PC-9 (cell line): ENCODE data around the gene MVB12B.

ENCODE experiments used
- EZH2 ChIP-seq: fragments of 200-600 bp; sonication (generic); IDR thresholded peaks from 2 replicates; pipeline ENCODE4 v1.8.0; 2017; ENCODE audit warnings: antibody characterized with exemption, low read depth
- TF ChIP-seq, protein P1 (sequence below): fragments of 200-600 bp; sonication (generic); conservative IDR thresholded peaks from 2 replicates; pipeline ENCODE4 v1.6.1; 2017; ENCODE audit warnings: mixed run types, antibody characterized with exemption, mild to moderate bottlenecking, moderate library complexity

DNA sequence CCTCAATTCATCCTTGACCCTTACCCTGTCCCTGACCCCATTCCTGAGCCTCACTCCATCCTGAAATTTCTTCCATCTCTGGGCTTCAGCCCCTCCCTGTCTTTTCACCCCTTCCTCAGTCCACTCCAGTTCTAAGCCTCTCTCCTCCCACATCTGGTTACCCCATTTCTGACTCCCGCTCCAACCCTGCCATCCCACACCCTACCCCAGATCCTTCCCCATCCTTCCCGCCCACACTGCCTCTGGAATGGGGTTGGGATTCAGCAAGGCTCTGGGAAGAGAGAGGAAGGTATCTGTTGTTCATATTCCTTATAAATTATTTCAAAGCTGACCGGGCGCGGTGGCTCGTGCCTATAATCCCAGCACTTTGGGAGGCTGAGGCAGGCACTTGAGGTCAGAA, 29.9 kb upstream of the MVB12B start:
- TF ChIP-seq, protein P1, sequence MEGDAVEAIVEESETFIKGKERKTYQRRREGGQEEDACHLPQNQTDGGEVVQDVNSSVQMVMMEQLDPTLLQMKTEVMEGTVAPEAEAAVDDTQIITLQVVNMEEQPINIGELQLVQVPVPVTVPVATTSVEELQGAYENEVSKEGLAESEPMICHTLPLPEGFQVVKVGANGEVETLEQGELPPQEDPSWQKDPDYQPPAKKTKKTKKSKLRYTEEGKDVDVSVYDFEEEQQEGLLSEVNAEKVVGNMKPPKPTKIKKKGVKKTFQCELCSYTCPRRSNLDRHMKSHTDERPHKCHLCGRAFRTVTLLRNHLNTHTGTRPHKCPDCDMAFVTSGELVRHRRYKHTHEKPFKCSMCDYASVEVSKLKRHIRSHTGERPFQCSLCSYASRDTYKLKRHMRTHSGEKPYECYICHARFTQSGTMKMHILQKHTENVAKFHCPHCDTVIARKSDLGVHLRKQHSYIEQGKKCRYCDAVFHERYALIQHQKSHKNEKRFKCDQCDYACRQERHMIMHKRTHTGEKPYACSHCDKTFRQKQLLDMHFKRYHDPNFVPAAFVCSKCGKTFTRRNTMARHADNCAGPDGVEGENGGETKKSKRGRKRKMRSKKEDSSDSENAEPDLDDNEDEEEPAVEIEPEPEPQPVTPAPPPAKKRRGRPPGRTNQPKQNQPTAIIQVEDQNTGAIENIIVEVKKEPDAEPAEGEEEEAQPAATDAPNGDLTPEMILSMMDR: no peak
- TF ChIP-seq EZH2: no peak
